Activated CD4-positive, alpha-beta T cell treated with anti-CD3 and anti-CD28 coated beads for 24 hours (primary cell): ENCODE measurements around the gene PFKM.
A peak's percentile ranks its signal among the peaks of the same experiment; 100 is the strongest.

Experiments used
- DNase-seq, 2 donors: peaks; one replicate each; pipeline ENCODE4 v3.0.0-alpha.2; 2020; ENCODE audit warnings: low read depth in 2 of 2

PFKM gene

GRCh38 chr12:48187916-48188695, 68.9 kb downstream of the PFKM start:
- no peak for DNase-seq

DNA sequence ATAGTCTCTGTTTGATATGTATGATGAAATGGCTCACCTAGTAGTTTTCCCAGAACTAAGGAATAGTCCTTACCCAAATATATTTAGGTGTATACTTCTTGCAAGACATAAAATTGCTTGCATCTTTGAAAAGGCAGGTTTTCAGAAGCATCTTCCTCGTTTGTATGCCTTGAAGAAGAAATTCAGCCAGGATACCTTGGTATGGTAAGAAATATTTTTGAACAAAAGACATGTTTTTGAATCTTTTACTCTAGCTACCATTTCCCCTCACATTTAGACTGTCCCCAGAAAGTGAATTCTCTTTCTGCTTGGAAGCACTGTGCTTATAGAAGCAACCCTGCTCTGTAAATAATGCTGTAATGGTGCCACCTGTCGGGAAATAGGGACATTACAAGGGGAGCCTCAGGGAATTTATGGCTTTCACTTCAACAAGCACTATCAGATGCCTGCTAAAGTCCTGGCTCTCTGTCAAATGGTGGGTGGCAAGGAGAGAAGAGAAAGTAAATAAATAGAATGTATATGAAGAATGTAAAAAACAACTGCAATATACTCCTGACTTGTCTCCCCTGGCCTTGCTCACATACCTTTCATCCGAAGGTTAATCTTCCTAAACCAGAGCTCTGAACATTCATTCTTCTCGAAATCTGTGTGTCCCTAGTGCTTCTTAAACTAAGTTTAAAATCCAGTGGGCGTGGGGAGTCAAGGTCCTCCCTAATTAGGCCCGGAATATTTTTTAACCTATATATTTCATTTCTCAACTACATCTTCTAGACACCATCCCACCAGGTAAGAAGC, 70.4 kb downstream of the PFKM start:
- peak; percentile 53 to 54 for DNase-seq

- DNase-seq: no peak
These were observed 71.9 kb downstream of the PFKM start for GRCh38 chr12:48191096-48191495.

DNA sequence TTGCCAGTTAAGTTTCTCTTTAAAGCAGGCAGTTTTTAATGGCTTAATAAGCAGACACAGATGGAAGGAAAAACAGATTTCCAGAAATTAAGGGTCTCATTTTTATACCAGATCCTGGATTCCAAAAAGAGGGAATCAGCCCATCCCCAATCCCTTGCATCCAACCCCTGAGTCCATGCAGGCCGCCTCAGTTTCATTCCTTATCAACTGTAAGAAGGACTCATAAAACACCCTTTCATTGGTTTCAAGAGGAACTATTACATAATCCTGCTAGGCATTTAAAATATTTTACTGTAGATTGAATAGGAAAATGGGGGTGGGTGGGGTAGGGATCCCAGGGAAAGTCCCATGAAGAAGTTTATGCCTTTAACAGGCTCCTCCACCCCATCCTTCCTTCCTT, 73.7 kb downstream of the PFKM start:
- DNase-seq: no peak

GRCh38 chr12:48193623-48194022, 74.5 kb downstream of the PFKM start:
- no peak for DNase-seq

- no peak for DNase-seq
These were observed 75.6 kb downstream of the PFKM start for GRCh38 chr12:48194799-48195201.
